ENCODE measurements around the gene SQOR. TPM values are rescaled to one million over a fixed set of nuclear protein-coding genes. Genes with fewer than 3 reads are reported as not detected.

SQOR gene
- polyA plus RNA-seq, 2 of the 4 experiments (the other 2 are of a cell fraction): 33.8 to 71.7 TPM

DNA sequence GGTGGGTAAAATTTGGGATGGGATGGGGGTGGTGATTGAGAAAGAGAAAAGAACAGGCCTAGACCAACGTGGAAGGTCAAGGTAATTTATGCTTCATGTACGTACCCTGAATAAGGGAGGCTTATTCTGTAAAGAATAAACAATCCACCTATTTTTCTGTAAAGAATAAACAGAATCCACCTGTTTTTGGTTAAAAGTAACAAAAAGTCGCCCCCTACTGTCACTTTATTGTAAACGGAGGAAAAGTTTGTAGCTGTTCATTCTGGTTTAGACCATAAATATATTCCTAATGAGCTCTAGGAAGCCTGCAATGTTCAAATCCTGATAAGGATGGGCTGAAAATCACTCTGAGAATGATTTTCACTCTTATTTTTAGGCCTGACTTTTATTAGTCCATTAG, 23.5 kb upstream of the SQOR start:
- ATAC-seq (peak in 1 of 2 experiments; percentile 49; a peak in 3 of 6 replicates), FAIRE-seq (no peak), DNase-seq (ENCODE audit: low read depth in 1 of 2, low spot score in 1 of 2) (peak in 1 of 2 experiments; percentile 29)
- peaks cover 4% of the 10 kb centered on the region; the same call in 2 of the 3 replicates for H3K4me1 ChIP-seq
- TF ChIP-seq SMC3 (IDR thresholded peaks at IDR 0.05) (peak; percentile 31; the same call in 1 of the 3 replicates), CTCF (IDR thresholded peaks at IDR 0.05) (peak; percentile 59), SREBF2 (IDR thresholded peaks at IDR 0.05) (no peak), CHD4 (IDR thresholded peaks at IDR 0.05; ENCODE audit: borderline replicate concordance) (no peak), CBX8 (IDR thresholded peaks at IDR 0.05) (no peak), HMGXB4 (CRISPR knock-in tag; IDR thresholded peaks at IDR 0.05; ENCODE audit: borderline replicate concordance) (no peak), ZFP36 (IDR thresholded peaks at IDR 0.05; ENCODE audit: borderline replicate concordance, partially characterized antibody) (no peak), MYC (IDR thresholded peaks at IDR 0.05; ENCODE audit: borderline replicate concordance, low read length) (no peak), JUNB (IDR thresholded peaks at IDR 0.05) (no peak), RAD21 (conservative IDR thresholded peaks at IDR 0.05 in 1 of 2, IDR thresholded peaks at IDR 0.05 in 1 of 2) (peak; percentile 53 to 58; a peak in 4 of 5 replicates), RFX5 (IDR thresholded peaks at IDR 0.05) (no peak), EP300 (IDR thresholded peaks at IDR 0.05) (no peak), HEYL (CRISPR knock-in tag; IDR thresholded peaks at IDR 0.05) (no peak), ZNF302 (CRISPR knock-in tag; IDR thresholded peaks at IDR 0.05) (no peak)
- TF ChIP-seq, protein P1, sequence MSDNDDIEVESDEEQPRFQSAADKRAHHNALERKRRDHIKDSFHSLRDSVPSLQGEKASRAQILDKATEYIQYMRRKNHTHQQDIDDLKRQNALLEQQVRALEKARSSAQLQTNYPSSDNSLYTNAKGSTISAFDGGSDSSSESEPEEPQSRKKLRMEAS (IDR thresholded peaks at IDR 0.05): no peak
- TF ChIP-seq, protein P2, sequence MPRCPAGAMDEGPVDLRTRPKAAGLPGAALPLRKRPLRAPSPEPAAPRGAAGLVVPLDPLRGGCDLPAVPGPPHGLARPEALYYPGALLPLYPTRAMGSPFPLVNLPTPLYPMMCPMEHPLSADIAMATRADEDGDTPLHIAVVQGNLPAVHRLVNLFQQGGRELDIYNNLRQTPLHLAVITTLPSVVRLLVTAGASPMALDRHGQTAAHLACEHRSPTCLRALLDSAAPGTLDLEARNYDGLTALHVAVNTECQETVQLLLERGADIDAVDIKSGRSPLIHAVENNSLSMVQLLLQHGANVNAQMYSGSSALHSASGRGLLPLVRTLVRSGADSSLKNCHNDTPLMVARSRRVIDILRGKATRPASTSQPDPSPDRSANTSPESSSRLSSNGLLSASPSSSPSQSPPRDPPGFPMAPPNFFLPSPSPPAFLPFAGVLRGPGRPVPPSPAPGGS (IDR thresholded peaks at IDR 0.05): no peak
- H3K4me2 ChIP-seq: no peak overlapping the region
- H3K9me3 ChIP-seq: no peaks in the 10 kb centered on the region
- no peak overlapping the region for H3K27ac ChIP-seq
- H3K4me3 ChIP-seq: no peak overlapping the region
- CTCF ChIA-PET: interaction anchor here (0.6 to 7.1 kb wide), 11 partner anchors 8 to 181 kb away, joined by 3 to 81 read pairs (median 4); partner anchors contain the start of gene BLOC1S6
- 8% methylated on average over 4 of the region's 4 CpGs for WGBS (ENCODE audit: missing lambda C conversion rate)
- POLR2A ChIA-PET: no interaction called here

DNA sequence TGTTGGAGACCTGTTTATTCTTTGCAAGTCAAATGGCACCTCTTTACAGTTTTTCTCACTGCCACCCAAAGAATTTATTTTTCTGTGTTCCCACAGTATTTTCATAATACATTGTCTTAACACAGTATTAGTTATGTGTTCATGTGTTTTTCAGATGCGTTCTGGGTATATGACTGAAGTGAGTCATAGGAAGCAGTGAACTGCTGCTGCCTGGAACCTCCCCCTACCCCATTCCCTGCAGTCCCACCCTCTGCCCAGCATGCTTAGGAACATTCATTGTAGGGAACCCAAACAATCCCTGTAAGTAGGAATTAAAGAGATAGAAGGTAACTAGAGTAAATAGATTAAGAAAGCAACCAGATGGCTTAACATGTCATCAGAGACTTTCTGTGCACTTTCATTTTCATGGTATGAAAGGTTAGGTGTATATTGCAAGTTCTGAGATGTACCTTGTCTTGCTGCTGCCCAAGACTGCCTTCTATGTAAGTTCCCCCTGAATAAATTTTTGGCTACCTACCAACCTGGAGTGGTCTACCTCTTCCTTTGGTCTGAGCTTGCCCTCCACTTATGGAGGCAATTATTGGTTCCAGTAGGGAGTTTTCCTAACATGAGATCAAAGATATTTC, 21.9 kb upstream of the SQOR start:
- Histone ChIP-seq H3K4me2 (no peak overlapping the region), H3K9me3 (no peaks in the 10 kb centered on the region), H3K4me3 (no peak overlapping the region), H3K27ac (no peak overlapping the region), H3K4me1 (peaks cover 4% of the 10 kb centered on the region; the same call in 2 of the 3 replicates)
- WGBS (ENCODE audit: missing lambda C conversion rate): 21% methylated on average over 1 of the region's 1 CpG
- ATAC-seq (peak; percentile 41 to 62; a peak in 1 of 6 replicates), DNase-seq (ENCODE audit: low read depth in 1 of 2, low spot score in 1 of 2) (no peak), FAIRE-seq (no peak)
- POLR2A ChIA-PET: no interaction called here
- CTCF ChIA-PET: interaction anchor here (0.6 to 7.1 kb wide), 14 partner anchors 9 to 183 kb away, joined by 3 to 81 read pairs (median 8); partner anchors contain the start of gene BLOC1S6
- TF ChIP-seq JUNB (IDR thresholded peaks at IDR 0.05) (no peak), KDM1A (IDR thresholded peaks at IDR 0.05; ENCODE audit: low read depth) (no peak), SMC3 (IDR thresholded peaks at IDR 0.05) (no peak), GATA3 (IDR thresholded peaks at IDR 0.05; ENCODE audit: borderline replicate concordance) (no peak), ELK1 (IDR thresholded peaks at IDR 0.05; ENCODE audit: low read depth, low read length) (no peak), REST (IDR thresholded peaks at IDR 0.05) (no peak), HDAC2 (IDR thresholded peaks at IDR 0.05) (no peak), HMGXB4 (CRISPR knock-in tag; IDR thresholded peaks at IDR 0.05; ENCODE audit: borderline replicate concordance) (no peak), BHLHE40 (IDR thresholded peaks at IDR 0.05; ENCODE audit: low read depth, low read length) (no peak), ESRRA (IDR thresholded peaks at IDR 0.05; ENCODE audit: borderline replicate concordance, low read length) (no peak), RARB (CRISPR knock-in tag; IDR thresholded peaks at IDR 0.05) (no peak)
